Lower leg skin (tissue), 3 donors: ENCODE data around the gene NTMT1.

Experiments
- CTCF ChIP-seq, 3 donors: fragments of 450-650 bp; IDR thresholded peaks; one replicate each; pipeline ENCODE4 v1.5.1; 2016; ENCODE audit warnings: antibody characterized with exemption in 3 of 3, mild to moderate bottlenecking in 3 of 3, moderate library complexity in 2 of 3
- POLR2A ChIP-seq, 2 donors: fragments of 450-650 bp; IDR thresholded peaks; one replicate each; pipeline ENCODE4 v1.6.1; 2016 to 2017; ENCODE audit warnings: antibody characterized with exemption in 2 of 2, mild to moderate bottlenecking in 1 of 2, moderate library complexity in 1 of 2

GRCh38 chr9:129650680-129651235 lies 24.8 kb downstream of the NTMT1 start:
- TF ChIP-seq CTCF (IDR thresholded peaks at IDR 0.05) (no peak), POLR2A (IDR thresholded peaks at IDR 0.05) (no peak)
